Esophagus muscularis mucosa (tissue), 4 donors: ENCODE data around the gene PPP4R2.

Experiments
- CTCF ChIP-seq, 3 experiments: fragments of 200-600 bp in 2 of 3; fragments of 450-650 bp in 1 of 3; sonication (generic) in 2 of 3; IDR thresholded peaks; one replicate each; pipeline ENCODE4 v1.5.1; 2017 to 2019; ENCODE audit warnings: antibody characterized with exemption in 3 of 3, mild to moderate bottlenecking in 2 of 3, moderate library complexity in 1 of 3
- EP300 ChIP-seq: sonication (generic); formaldehyde crosslinking; IDR thresholded peaks from one replicate; pipeline ENCODE4 v1.6.1; 2017; ENCODE audit warnings: antibody characterized with exemption
- POLR2A ChIP-seq: fragments of 450-650 bp; IDR thresholded peaks from one replicate; pipeline ENCODE4 v1.6.1; 2017; ENCODE audit warnings: antibody characterized with exemption, moderate library complexity, mild to moderate bottlenecking, low read depth

- TF ChIP-seq CTCF (IDR thresholded peaks at IDR 0.05) = no peak
- TF ChIP-seq EP300 = no peak
- TF ChIP-seq POLR2A = no peak
Observed at GRCh38 chr3:73028803-73029202, 32.2 kb downstream of the PPP4R2 start.
